Measurements from ENCODE around the gene PFKFB4. TPM values are rescaled to one million over a fixed set of nuclear protein-coding genes. Genes with fewer than 3 reads are reported as not detected.

Gene PFKFB4
- total and polyA plus RNA-seq, 9 of the 15 experiments (the other 6 are each of a cell fraction or from before 2014, with no cell fraction given) = 0.92 to 56.3 (median 13.5) TPM

- TF ChIP-seq ZNF232 (CRISPR knock-in tag; IDR thresholded peaks at IDR 0.05) (no peak), PRPF4 (IDR thresholded peaks at IDR 0.05; ENCODE audit: insufficient read depth, low read depth, low read length, poor library complexity, severe bottlenecking) (no peak), CTCF (IDR thresholded peaks at IDR 0.05 in 2 of 3, conservative IDR thresholded peaks at IDR 0.05 in 1 of 3; ENCODE audit: insufficient read depth in 2 of 3, low read depth in 1 of 3, low read length in 3 of 3) (peak; percentile 37 to 77 (median 60)), CHD1 (IDR thresholded peaks at IDR 0.05; ENCODE audit: low read length) (no peak), TFAP4 (CRISPR knock-in tag; IDR thresholded peaks at IDR 0.05; ENCODE audit: borderline replicate concordance) (peak; percentile 43; the same call in 1 of the 2 replicates), IRF2 (CRISPR knock-in tag; IDR thresholded peaks at IDR 0.05) (no peak), ZNF584 (CRISPR knock-in tag; IDR thresholded peaks at IDR 0.05; ENCODE audit: low read depth) (no peak), BHLHE40 (IDR thresholded peaks at IDR 0.05; ENCODE audit: low read length) (peak; percentile 16; the same call in 1 of the 2 replicates), RB1 (IDR thresholded peaks at IDR 0.05; ENCODE audit: low read depth) (0 out of 2 replicates have a peak, but pooled peaks have one; percentile 12), ZNF76 (CRISPR knock-in tag; IDR thresholded peaks at IDR 0.05; ENCODE audit: borderline replicate concordance) (no peak), ZNF436 (CRISPR knock-in tag; IDR thresholded peaks at IDR 0.05) (no peak), ZNF140 (CRISPR knock-in tag; IDR thresholded peaks at IDR 0.05) (no peak), ZBTB49 (CRISPR knock-in tag; IDR thresholded peaks at IDR 0.05; ENCODE audit: borderline replicate concordance) (no peak), EGR1 (conservative IDR thresholded peaks at IDR 0.05) (peak; percentile 42; the same call in 1 of the 2 replicates), ZNF518B (CRISPR knock-in tag; IDR thresholded peaks at IDR 0.05) (no peak), ATF4 (CRISPR knock-in tag; IDR thresholded peaks at IDR 0.05) (no peak), SIX5 (IDR thresholded peaks at IDR 0.05; ENCODE audit: borderline replicate concordance in 1 of 2, insufficient read depth in 1 of 2, low read depth in 1 of 2, low read length in 2 of 2) (no peak)
Measured at GRCh38 chr3:48561045-48561736, 4.6 kb upstream of the PFKFB4 start (continued).

Data from K562 (cell line).